Measurements from ENCODE around the gene SLC24A3.

DNA sequence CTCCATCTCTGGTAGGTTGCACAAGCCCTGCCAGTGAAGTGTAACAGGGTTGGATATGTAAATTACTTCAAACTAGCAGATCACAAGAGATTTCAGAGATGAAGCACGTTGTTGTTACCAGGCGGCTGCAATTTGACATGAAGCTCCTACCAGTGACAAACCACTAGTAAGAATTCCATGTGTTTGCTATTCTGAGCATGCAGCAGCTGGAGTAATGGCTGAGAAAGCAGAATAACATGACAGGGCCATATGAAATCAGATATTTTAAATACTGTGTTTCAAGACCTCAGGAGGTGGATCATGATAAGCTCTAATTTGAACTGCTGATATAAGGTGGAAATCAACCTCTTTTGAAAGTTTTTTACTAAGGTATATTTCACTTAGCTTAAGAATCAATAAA is 557.1 kb downstream of the SLC24A3 start:
- TF ChIP-seq, protein P1, sequence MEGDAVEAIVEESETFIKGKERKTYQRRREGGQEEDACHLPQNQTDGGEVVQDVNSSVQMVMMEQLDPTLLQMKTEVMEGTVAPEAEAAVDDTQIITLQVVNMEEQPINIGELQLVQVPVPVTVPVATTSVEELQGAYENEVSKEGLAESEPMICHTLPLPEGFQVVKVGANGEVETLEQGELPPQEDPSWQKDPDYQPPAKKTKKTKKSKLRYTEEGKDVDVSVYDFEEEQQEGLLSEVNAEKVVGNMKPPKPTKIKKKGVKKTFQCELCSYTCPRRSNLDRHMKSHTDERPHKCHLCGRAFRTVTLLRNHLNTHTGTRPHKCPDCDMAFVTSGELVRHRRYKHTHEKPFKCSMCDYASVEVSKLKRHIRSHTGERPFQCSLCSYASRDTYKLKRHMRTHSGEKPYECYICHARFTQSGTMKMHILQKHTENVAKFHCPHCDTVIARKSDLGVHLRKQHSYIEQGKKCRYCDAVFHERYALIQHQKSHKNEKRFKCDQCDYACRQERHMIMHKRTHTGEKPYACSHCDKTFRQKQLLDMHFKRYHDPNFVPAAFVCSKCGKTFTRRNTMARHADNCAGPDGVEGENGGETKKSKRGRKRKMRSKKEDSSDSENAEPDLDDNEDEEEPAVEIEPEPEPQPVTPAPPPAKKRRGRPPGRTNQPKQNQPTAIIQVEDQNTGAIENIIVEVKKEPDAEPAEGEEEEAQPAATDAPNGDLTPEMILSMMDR (IDR thresholded peaks at IDR 0.05; ENCODE audit: low read depth, low read length): no peak
- TF ChIP-seq EZH2phosphoT487 (IDR thresholded peaks at IDR 0.05; ENCODE audit: low read depth): no peak
